ENCODE data around the gene CHAT. TPM values are rescaled to one million over a fixed set of nuclear protein-coding genes. Genes with fewer than 3 reads are reported as not detected.

The CHAT gene
- total RNA-seq (2014; rRNA removed; shearing (Covaris generic)) (not detected in 2 replicates), polyA plus RNA-seq (2016; fragmentation: Nextera tagmentation; extraction: Ambion mirVana) (not detected in 2 replicates)

DNA sequence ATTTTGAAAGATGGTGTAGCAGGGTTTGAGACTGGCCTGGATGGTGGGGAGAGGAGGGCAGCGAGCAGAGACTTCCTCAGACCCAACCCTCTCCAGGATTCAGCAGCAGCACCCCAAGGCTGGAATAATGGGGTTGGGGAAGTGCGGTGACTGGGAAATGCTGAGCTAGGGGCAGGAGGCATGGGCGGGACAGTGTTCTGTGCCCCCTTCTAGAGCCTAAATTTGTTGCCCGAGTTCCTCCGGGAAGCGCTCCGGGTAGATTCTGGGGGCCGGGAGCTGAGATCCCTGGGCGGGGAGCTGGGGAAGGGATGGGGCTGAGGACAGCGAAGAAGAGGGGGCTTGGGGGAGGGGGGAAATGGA is at the start of gene CHAT:
Gene CHAT (plus strand): TSS at position 156 of the 360 bp plus-strand sequence. CDS start 153 bp downstream, at position 309.
- H4K20me1 ChIP-seq (ENCODE audit: insufficient read depth), result no peaks in the 10 kb centered on the region
- H3K79me2 ChIP-seq (ENCODE audit: insufficient read depth), result no peaks in the 10 kb centered on the region
- no peaks in the 10 kb centered on the region for H3K9me2 ChIP-seq (ENCODE audit: insufficient read depth)
- H3K36me3 ChIP-seq (ENCODE audit: low read depth), result no peaks in the 10 kb centered on the region
- H3K9ac ChIP-seq, result no peak within 1 kb of the TSS
- no peak for DNase-seq
- H2AFZ ChIP-seq, result no peak within 1 kb of the TSS
- no peak within 1 kb of the TSS for H3K4me2 ChIP-seq (ENCODE audit: unreplicated experiment)
- peaks cover 83% of the 10 kb centered on the region for H3K27me3 ChIP-seq (replicated peaks; ENCODE audit: insufficient read depth)
- TF ChIP-seq EZH2 (IDR thresholded peaks at IDR 0.05; ENCODE audit: insufficient read depth, poor library complexity, severe bottlenecking) (peak; percentile 40), EZH2phosphoT487 (IDR thresholded peaks at IDR 0.05; ENCODE audit: insufficient read depth, low read depth) (peak; percentile 30; the same call in 1 of the 2 replicates)
- H3K4me3 ChIP-seq, result no peak within 1 kb of the TSS
- in situ Hi-C loops (cut with MboI), result no loop called here
- H3K27ac ChIP-seq, result no peak within 1 kb of the TSS
- no peaks in the 10 kb centered on the region for H3F3A ChIP-seq (ENCODE audit: insufficient read depth)
- no peaks in the 10 kb centered on the region for H3K9me3 ChIP-seq (ENCODE audit: low read depth)
- WGBS, 2 experiments (ENCODE audit: low coverage in 1 of 2, low lambda C conversion rate in 2 of 2, missing lambda C conversion rate in 2 of 2), result 0 to 4% methylated on average over 3 to 10 of the region's 10 CpGs
- H3K4me1 ChIP-seq (ENCODE audit: insufficient read depth), result no peaks in the 10 kb centered on the region

GRCh38 chr10:49564461-49565009 is 49.3 kb upstream of the CHAT start:
- 45 to 57% methylated on average over 4 of the region's 4 CpGs for WGBS, 2 experiments (ENCODE audit: low coverage in 1 of 2, low lambda C conversion rate in 2 of 2, missing lambda C conversion rate in 2 of 2)
- H4K20me1 ChIP-seq (ENCODE audit: insufficient read depth), result no peaks in the 10 kb centered on the region
- H3K9ac ChIP-seq, result no peak overlapping the region
- H3K36me3 ChIP-seq (ENCODE audit: low read depth), result no peaks in the 10 kb centered on the region
- peak; percentile 71 for DNase-seq
- peak overlapping the region; percentile 80 for H3K27ac ChIP-seq
- no peaks in the 10 kb centered on the region for H3K9me3 ChIP-seq (ENCODE audit: low read depth)
- no peaks in the 10 kb centered on the region for H3K79me2 ChIP-seq (ENCODE audit: insufficient read depth)
- peaks cover 79% of the 10 kb centered on the region for H3K4me1 ChIP-seq (ENCODE audit: insufficient read depth)
- H3F3A ChIP-seq (ENCODE audit: insufficient read depth), result peaks cover 66% of the 10 kb centered on the region
- no peak overlapping the region for H3K4me3 ChIP-seq
- in situ Hi-C loops (cut with MboI), result no loop called here
- H3K4me2 ChIP-seq (ENCODE audit: unreplicated experiment), result peak overlapping the region; percentile 55
- no peaks in the 10 kb centered on the region for H3K27me3 ChIP-seq (replicated peaks; ENCODE audit: insufficient read depth)
- no peak overlapping the region for H2AFZ ChIP-seq
- no peak for TF ChIP-seq EZH2 (IDR thresholded peaks at IDR 0.05; ENCODE audit: insufficient read depth, poor library complexity, severe bottlenecking)
- no peak for TF ChIP-seq EZH2phosphoT487 (IDR thresholded peaks at IDR 0.05; ENCODE audit: insufficient read depth, low read depth)
- H3K9me2 ChIP-seq (ENCODE audit: insufficient read depth), result no peaks in the 10 kb centered on the region

DNA sequence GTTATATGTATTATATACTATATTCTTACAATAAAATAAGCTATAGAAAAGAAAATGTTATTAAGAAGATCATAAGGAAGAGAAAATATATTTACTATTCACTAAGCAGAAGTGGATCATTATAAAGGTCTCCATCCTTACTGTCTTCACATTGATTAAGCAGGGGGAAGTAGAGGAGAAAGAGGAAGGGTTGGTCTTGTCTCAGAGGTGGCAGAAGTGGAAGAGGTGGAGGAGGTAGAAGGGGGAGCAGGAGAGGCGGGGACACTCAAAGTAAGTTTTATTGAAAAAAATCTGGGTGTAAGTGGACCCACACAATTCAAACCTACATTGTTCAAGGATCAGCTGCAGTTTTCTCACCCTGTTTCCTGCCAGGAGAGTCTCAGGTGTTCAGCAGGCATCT is 46.0 kb upstream of the CHAT start:
- H3K79me2 ChIP-seq (ENCODE audit: insufficient read depth), result no peaks in the 10 kb centered on the region
- H3K4me2 ChIP-seq (ENCODE audit: unreplicated experiment), result peak overlapping the region; percentile 62
- TF ChIP-seq EZH2phosphoT487 (IDR thresholded peaks at IDR 0.05; ENCODE audit: insufficient read depth, low read depth), result no peak
- TF ChIP-seq EZH2 (IDR thresholded peaks at IDR 0.05; ENCODE audit: insufficient read depth, poor library complexity, severe bottlenecking), result no peak
- 24 to 38% methylated on average over 1 of the region's 1 CpG for WGBS, 2 experiments (ENCODE audit: low coverage in 1 of 2, low lambda C conversion rate in 2 of 2, missing lambda C conversion rate in 2 of 2)
- no peaks in the 10 kb centered on the region for H4K20me1 ChIP-seq (ENCODE audit: insufficient read depth)
- no peaks in the 10 kb centered on the region for H3K9me2 ChIP-seq (ENCODE audit: insufficient read depth)
- peaks cover 64% of the 10 kb centered on the region for H3K4me1 ChIP-seq (ENCODE audit: insufficient read depth)
- no peaks in the 10 kb centered on the region for H3K36me3 ChIP-seq (ENCODE audit: low read depth)
- no peak overlapping the region for H2AFZ ChIP-seq
- no peaks in the 10 kb centered on the region for H3K27me3 ChIP-seq (replicated peaks; ENCODE audit: insufficient read depth)
- peak overlapping the region; percentile 52 for H3K4me3 ChIP-seq
- H3K9ac ChIP-seq, result peak overlapping the region; percentile 67
- H3K27ac ChIP-seq, result peak overlapping the region; percentile 95
- DNase-seq, result no peak
- peaks cover 63% of the 10 kb centered on the region for H3F3A ChIP-seq (ENCODE audit: insufficient read depth)
- in situ Hi-C loops (cut with MboI), result no loop called here
- H3K9me3 ChIP-seq (ENCODE audit: low read depth), result no peaks in the 10 kb centered on the region

DNA sequence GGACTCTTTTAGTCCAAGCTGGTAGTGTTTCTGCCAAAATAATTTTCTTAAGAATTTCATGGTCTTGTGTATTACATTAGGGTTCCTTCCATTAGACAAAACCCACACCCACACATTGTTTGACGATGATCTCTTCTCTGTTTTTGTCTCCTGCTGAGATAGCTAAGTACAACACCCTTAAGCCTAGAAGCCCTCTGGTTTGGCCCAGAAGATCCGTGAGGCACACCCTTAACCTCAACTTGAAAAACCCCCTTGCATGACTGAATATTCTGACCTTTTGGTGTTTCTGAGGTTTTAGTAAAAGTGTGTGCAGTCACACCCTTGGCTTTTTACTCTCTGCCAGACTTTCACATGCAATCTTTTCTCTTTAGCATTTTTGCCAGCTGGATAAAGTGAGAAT is 45.6 kb upstream of the CHAT start:
- in situ Hi-C loops (cut with MboI), result no loop called here
- Histone ChIP-seq H3K27ac (peak overlapping the region; percentile 95), H3K27me3 (replicated peaks; ENCODE audit: insufficient read depth) (no peaks in the 10 kb centered on the region), H3K36me3 (ENCODE audit: low read depth) (no peaks in the 10 kb centered on the region), H4K20me1 (ENCODE audit: insufficient read depth) (no peaks in the 10 kb centered on the region), H3K9me3 (ENCODE audit: low read depth) (no peaks in the 10 kb centered on the region), H3K9me2 (ENCODE audit: insufficient read depth) (no peaks in the 10 kb centered on the region), H3K9ac (peak overlapping the region; percentile 77), H3K4me2 (ENCODE audit: unreplicated experiment) (peak overlapping the region; percentile 62), H3F3A (ENCODE audit: insufficient read depth) (peaks cover 59% of the 10 kb centered on the region), H3K4me3 (peak overlapping the region; percentile 52), H3K79me2 (ENCODE audit: insufficient read depth) (no peaks in the 10 kb centered on the region), H2AFZ (no peak overlapping the region), H3K4me1 (ENCODE audit: insufficient read depth) (peaks cover 59% of the 10 kb centered on the region)
- peak; percentile 91 for DNase-seq
- TF ChIP-seq EZH2phosphoT487 (IDR thresholded peaks at IDR 0.05; ENCODE audit: insufficient read depth, low read depth) (peak; percentile 93), EZH2 (IDR thresholded peaks at IDR 0.05; ENCODE audit: insufficient read depth, poor library complexity, severe bottlenecking) (no peak)
- 0% methylated on average over 2 of the region's 2 CpGs for WGBS, 2 experiments (ENCODE audit: low coverage in 1 of 2, low lambda C conversion rate in 2 of 2, missing lambda C conversion rate in 2 of 2)
